ENCODE measurements around the gene MIOS.

The MIOS gene

DNA sequence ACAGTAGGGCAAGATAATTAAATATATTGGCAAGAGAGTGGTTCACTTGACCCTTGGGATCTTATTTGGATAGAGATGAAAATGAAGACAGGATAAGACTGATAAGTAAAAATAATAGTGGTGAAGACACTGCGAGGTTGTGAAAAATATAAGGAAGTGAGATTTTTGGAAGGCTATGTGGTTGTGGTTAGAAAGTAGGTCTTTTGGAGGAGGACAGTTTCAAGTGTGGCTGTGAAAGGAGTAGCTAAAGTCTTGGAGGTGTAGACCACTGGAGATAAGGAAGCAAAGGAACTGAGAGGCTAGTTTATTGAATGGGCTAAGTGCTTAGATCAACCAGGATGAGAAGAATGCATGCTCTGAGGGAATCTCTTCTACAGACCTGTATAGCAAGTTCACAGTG is 11.2 kb downstream of the MIOS start:
- H3K4me3 ChIP-seq (ENCODE audit: low read depth in 1 of 5, low read length in 5 of 5) = no peak overlapping the region
- no peaks in the 10 kb centered on the region for H3K4me1 ChIP-seq (ENCODE audit: control insufficient read depth in 5 of 5, insufficient read depth in 5 of 5, low read length in 5 of 5)
- H3K27ac ChIP-seq (ENCODE audit: low read depth, low read length) = no peak overlapping the region
- H3K27me3 ChIP-seq (ENCODE audit: control insufficient read depth in 5 of 5, insufficient read depth in 4 of 5, low read length in 5 of 5) = no peaks in the 10 kb centered on the region
- H3K36me3 ChIP-seq (ENCODE audit: control insufficient read depth in 5 of 5, insufficient read depth in 5 of 5, low read length in 5 of 5) = peaks cover 0 to 13% (median 2%) of the 10 kb centered on the region in 5 donors
- H3K9me3 ChIP-seq (ENCODE audit: control insufficient read depth in 5 of 5, low read length in 5 of 5) = no peaks in the 10 kb centered on the region
- H3K9ac ChIP-seq (ENCODE audit: low read length in 5 of 5) = no peak overlapping the region

GRCh38 chr7:7579638-7580037 is 13.0 kb downstream of the MIOS start:
- H3K27me3 ChIP-seq (ENCODE audit: control insufficient read depth in 5 of 5, insufficient read depth in 4 of 5, low read length in 5 of 5) = no peaks in the 10 kb centered on the region
- H3K4me3 ChIP-seq (ENCODE audit: low read depth in 1 of 5, low read length in 5 of 5) = no peak overlapping the region
- H3K27ac ChIP-seq (ENCODE audit: low read depth, low read length) = no peak overlapping the region
- H3K4me1 ChIP-seq (ENCODE audit: control insufficient read depth in 5 of 5, insufficient read depth in 5 of 5, low read length in 5 of 5) = no peaks in the 10 kb centered on the region
- no peaks in the 10 kb centered on the region for H3K9me3 ChIP-seq (ENCODE audit: control insufficient read depth in 5 of 5, low read length in 5 of 5)
- H3K36me3 ChIP-seq (ENCODE audit: control insufficient read depth in 5 of 5, insufficient read depth in 5 of 5, low read length in 5 of 5) = peaks cover 0 to 4% (median 0%) of the 10 kb centered on the region in 5 donors
- no peak overlapping the region for H3K9ac ChIP-seq (ENCODE audit: low read length in 5 of 5)

DNA sequence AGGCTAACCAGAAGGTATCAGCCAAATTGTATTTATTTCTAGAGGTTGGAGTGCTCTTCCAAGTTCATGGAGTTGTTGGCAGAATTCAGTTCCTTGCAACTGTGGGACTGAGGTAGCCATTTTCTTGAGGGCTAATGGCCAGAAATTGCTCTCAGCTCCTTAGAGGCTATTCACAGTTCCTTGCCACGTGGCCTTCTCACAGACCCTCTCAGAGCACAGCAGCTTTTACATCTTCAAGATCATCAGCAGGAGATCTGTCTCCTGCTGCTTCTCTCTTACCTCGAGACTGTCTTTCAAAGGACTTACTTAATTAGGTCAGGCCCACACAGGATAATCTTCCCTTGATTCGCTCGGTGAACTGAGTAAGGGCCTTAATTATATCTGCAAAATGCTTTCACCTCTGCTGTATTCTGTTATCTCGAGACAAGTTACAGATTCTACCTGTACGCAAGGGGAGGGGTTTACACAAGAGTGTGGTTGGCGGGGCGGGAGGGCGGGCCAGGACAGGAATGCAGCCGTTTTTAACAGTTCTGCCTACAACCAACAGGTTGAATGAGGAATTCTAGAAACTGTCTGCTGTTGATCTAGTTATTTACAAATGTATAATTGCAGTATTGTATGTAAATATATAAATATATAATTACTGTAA is 15.0 kb downstream of the MIOS start:
- no peaks in the 10 kb centered on the region for H3K9me3 ChIP-seq (ENCODE audit: control insufficient read depth in 5 of 5, low read length in 5 of 5)
- H3K36me3 ChIP-seq (ENCODE audit: control insufficient read depth in 5 of 5, insufficient read depth in 5 of 5, low read length in 5 of 5) = peaks cover 0 to 4% (median 0%) of the 10 kb centered on the region in 5 donors
- no peaks in the 10 kb centered on the region for H3K27me3 ChIP-seq (ENCODE audit: control insufficient read depth in 5 of 5, insufficient read depth in 4 of 5, low read length in 5 of 5)
- H3K4me1 ChIP-seq (ENCODE audit: control insufficient read depth in 5 of 5, insufficient read depth in 5 of 5, low read length in 5 of 5) = no peaks in the 10 kb centered on the region
- no peak overlapping the region for H3K9ac ChIP-seq (ENCODE audit: low read length in 5 of 5)
- no peak overlapping the region for H3K4me3 ChIP-seq (ENCODE audit: low read depth in 1 of 5, low read length in 5 of 5)
- no peak overlapping the region for H3K27ac ChIP-seq (ENCODE audit: low read depth, low read length)

GRCh38 chr7:7582596-7582995 is 15.9 kb downstream of the MIOS start:
- H3K9me3 ChIP-seq (ENCODE audit: control insufficient read depth in 5 of 5, low read length in 5 of 5) = no peaks in the 10 kb centered on the region
- H3K9ac ChIP-seq (ENCODE audit: low read length in 5 of 5) = peak overlapping the region in 1 of 5 donors; percentile 30
- H3K27me3 ChIP-seq (ENCODE audit: control insufficient read depth in 5 of 5, insufficient read depth in 4 of 5, low read length in 5 of 5) = no peaks in the 10 kb centered on the region
- H3K4me3 ChIP-seq (ENCODE audit: low read depth in 1 of 5, low read length in 5 of 5) = no peak overlapping the region
- no peaks in the 10 kb centered on the region for H3K4me1 ChIP-seq (ENCODE audit: control insufficient read depth in 5 of 5, insufficient read depth in 5 of 5, low read length in 5 of 5)
- peaks cover 0 to 4% (median 0%) of the 10 kb centered on the region in 5 donors for H3K36me3 ChIP-seq (ENCODE audit: control insufficient read depth in 5 of 5, insufficient read depth in 5 of 5, low read length in 5 of 5)
- no peak overlapping the region for H3K27ac ChIP-seq (ENCODE audit: low read depth, low read length)

DNA sequence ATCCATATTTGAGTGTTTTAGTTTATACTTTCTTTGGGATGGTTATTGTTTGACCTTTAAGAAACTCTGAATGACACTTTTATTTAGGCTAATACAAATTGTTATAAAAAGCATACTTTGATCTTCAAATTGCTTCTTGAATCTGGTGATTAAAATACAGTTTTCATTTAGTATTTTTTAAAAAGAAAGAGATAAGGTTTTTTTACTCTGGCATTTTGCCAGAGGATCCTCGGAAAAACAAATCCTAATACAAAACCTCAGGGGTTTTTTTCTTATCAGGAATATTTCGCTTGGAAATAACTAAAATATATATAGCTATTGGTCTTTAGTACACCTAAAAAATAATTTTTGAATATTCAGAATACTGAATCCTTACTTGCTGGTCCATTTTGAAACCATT is 17.0 kb downstream of the MIOS start:
- Histone ChIP-seq H3K9me3 (ENCODE audit: control insufficient read depth in 5 of 5, low read length in 5 of 5) (no peaks in the 10 kb centered on the region), H3K9ac (ENCODE audit: low read length in 5 of 5) (no peak overlapping the region), H3K4me1 (ENCODE audit: control insufficient read depth in 5 of 5, insufficient read depth in 5 of 5, low read length in 5 of 5) (no peaks in the 10 kb centered on the region), H3K36me3 (ENCODE audit: control insufficient read depth in 5 of 5, insufficient read depth in 5 of 5, low read length in 5 of 5) (peaks cover 0 to 4% (median 0%) of the 10 kb centered on the region in 5 donors), H3K27ac (ENCODE audit: low read depth, low read length) (no peak overlapping the region), H3K27me3 (ENCODE audit: control insufficient read depth in 5 of 5, insufficient read depth in 4 of 5, low read length in 5 of 5) (no peaks in the 10 kb centered on the region), H3K4me3 (ENCODE audit: low read depth in 1 of 5, low read length in 5 of 5) (no peak overlapping the region)

- Histone ChIP-seq H3K4me3 (ENCODE audit: low read depth in 1 of 5, low read length in 5 of 5) (no peak overlapping the region), H3K9me3 (ENCODE audit: control insufficient read depth in 5 of 5, low read length in 5 of 5) (no peaks in the 10 kb centered on the region), H3K9ac (ENCODE audit: low read length in 5 of 5) (no peak overlapping the region), H3K36me3 (ENCODE audit: control insufficient read depth in 5 of 5, insufficient read depth in 5 of 5, low read length in 5 of 5) (peaks cover 0 to 10% (median 1%) of the 10 kb centered on the region in 5 donors), H3K27ac (ENCODE audit: low read depth, low read length) (no peak overlapping the region), H3K4me1 (ENCODE audit: control insufficient read depth in 5 of 5, insufficient read depth in 5 of 5, low read length in 5 of 5) (no peaks in the 10 kb centered on the region), H3K27me3 (ENCODE audit: control insufficient read depth in 5 of 5, insufficient read depth in 4 of 5, low read length in 5 of 5) (no peaks in the 10 kb centered on the region)
These were observed 18.0 kb downstream of the MIOS start for GRCh38 chr7:7584653-7585052.

DNA sequence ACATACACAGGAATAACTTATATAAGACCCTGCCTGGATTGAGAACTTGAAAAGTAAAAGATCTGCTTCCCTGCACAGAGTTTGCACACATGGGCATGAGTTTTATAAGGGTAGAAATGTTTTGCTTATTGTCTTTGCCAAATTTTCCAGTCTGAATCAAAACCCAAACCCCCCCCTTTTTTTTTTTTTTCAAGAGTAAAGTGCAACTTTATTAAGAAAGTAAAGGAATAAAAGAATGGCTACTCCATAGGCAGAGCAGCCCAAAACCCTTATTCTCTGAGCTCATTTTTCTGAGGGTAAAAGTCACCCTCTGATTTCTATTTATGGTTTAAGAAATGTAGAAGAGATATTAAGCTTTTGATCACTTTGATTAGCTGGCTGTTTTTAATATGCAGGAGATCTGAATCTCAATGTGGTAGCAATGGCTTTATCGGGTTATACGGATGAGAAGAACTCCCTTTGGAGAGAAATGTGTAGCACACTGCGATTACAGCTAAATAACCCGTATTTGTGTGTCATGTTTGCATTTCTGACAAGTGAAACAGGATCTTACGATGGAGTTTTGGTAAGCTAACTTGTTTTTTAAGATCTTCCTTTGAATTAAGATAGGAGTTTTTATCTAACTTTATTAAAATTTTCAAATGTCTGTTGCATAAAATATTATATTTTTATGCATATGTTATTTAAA is 18.7 kb downstream of the MIOS start:
- no peak overlapping the region for H3K9ac ChIP-seq (ENCODE audit: low read length in 5 of 5)
- no peaks in the 10 kb centered on the region for H3K4me1 ChIP-seq (ENCODE audit: control insufficient read depth in 5 of 5, insufficient read depth in 5 of 5, low read length in 5 of 5)
- no peaks in the 10 kb centered on the region for H3K27me3 ChIP-seq (ENCODE audit: control insufficient read depth in 5 of 5, insufficient read depth in 4 of 5, low read length in 5 of 5)
- H3K4me3 ChIP-seq (ENCODE audit: low read depth in 1 of 5, low read length in 5 of 5) = no peak overlapping the region
- no peak overlapping the region for H3K27ac ChIP-seq (ENCODE audit: low read depth, low read length)
- H3K36me3 ChIP-seq (ENCODE audit: control insufficient read depth in 5 of 5, insufficient read depth in 5 of 5, low read length in 5 of 5) = peaks cover 3 to 12% (median 5%) of the 10 kb centered on the region in 5 donors
- H3K9me3 ChIP-seq (ENCODE audit: control insufficient read depth in 5 of 5, low read length in 5 of 5) = no peaks in the 10 kb centered on the region

GRCh38 chr7:7595451-7595850 is 28.8 kb downstream of the MIOS start:
- H3K4me1 ChIP-seq (ENCODE audit: control insufficient read depth in 5 of 5, insufficient read depth in 5 of 5, low read length in 5 of 5) = no peaks in the 10 kb centered on the region
- no peak overlapping the region for H3K27ac ChIP-seq (ENCODE audit: low read depth, low read length)
- H3K9me3 ChIP-seq (ENCODE audit: control insufficient read depth in 5 of 5, low read length in 5 of 5) = no peaks in the 10 kb centered on the region
- no peak overlapping the region for H3K4me3 ChIP-seq (ENCODE audit: low read depth in 1 of 5, low read length in 5 of 5)
- no peak overlapping the region for H3K9ac ChIP-seq (ENCODE audit: low read length in 5 of 5)
- H3K27me3 ChIP-seq (ENCODE audit: control insufficient read depth in 5 of 5, insufficient read depth in 4 of 5, low read length in 5 of 5) = no peaks in the 10 kb centered on the region
- peaks cover 12 to 29% (median 15%) of the 10 kb centered on the region in 5 donors for H3K36me3 ChIP-seq (ENCODE audit: control insufficient read depth in 5 of 5, insufficient read depth in 5 of 5, low read length in 5 of 5)

DNA sequence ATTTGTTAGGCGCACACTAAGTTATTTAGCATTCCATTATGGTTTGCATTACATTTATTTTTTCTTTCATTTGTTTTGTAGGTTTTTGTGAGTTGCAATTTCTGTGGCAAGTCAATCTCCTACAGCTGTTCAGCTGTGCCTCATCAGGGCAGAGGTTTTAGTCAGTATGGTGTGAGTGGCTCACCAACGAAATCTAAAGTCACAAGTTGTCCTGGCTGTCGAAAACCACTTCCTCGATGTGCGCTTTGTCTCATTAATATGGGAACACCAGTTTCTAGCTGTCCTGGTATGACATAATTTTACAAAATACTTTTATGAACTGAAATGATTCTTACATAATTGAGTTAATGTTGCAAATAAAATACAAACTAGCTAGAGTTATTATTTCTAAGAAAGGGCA is 29.5 kb downstream of the MIOS start:
- peaks cover 12 to 29% (median 14%) of the 10 kb centered on the region in 5 donors for H3K36me3 ChIP-seq (ENCODE audit: control insufficient read depth in 5 of 5, insufficient read depth in 5 of 5, low read length in 5 of 5)
- H3K27me3 ChIP-seq (ENCODE audit: control insufficient read depth in 5 of 5, insufficient read depth in 4 of 5, low read length in 5 of 5) = no peaks in the 10 kb centered on the region
- no peaks in the 10 kb centered on the region for H3K9me3 ChIP-seq (ENCODE audit: control insufficient read depth in 5 of 5, low read length in 5 of 5)
- H3K27ac ChIP-seq (ENCODE audit: low read depth, low read length) = no peak overlapping the region
- H3K9ac ChIP-seq (ENCODE audit: low read length in 5 of 5) = peak overlapping the region in 1 of 5 donors; percentile 6
- H3K4me1 ChIP-seq (ENCODE audit: control insufficient read depth in 5 of 5, insufficient read depth in 5 of 5, low read length in 5 of 5) = no peaks in the 10 kb centered on the region
- no peak overlapping the region for H3K4me3 ChIP-seq (ENCODE audit: low read depth in 1 of 5, low read length in 5 of 5)

GRCh38 chr7:7607010-7607409 is 40.3 kb downstream of the MIOS start:
- no peaks in the 10 kb centered on the region for H3K9me3 ChIP-seq (ENCODE audit: control insufficient read depth in 5 of 5, low read length in 5 of 5)
- H3K36me3 ChIP-seq (ENCODE audit: control insufficient read depth in 5 of 5, insufficient read depth in 5 of 5, low read length in 5 of 5) = peaks cover 9 to 31% (median 16%) of the 10 kb centered on the region in 5 donors
- H3K27me3 ChIP-seq (ENCODE audit: control insufficient read depth in 5 of 5, insufficient read depth in 4 of 5, low read length in 5 of 5) = no peaks in the 10 kb centered on the region
- no peaks in the 10 kb centered on the region for H3K4me1 ChIP-seq (ENCODE audit: control insufficient read depth in 5 of 5, insufficient read depth in 5 of 5, low read length in 5 of 5)
- no peak overlapping the region for H3K27ac ChIP-seq (ENCODE audit: low read depth, low read length)
- H3K9ac ChIP-seq (ENCODE audit: low read length in 5 of 5) = no peak overlapping the region
- no peak overlapping the region for H3K4me3 ChIP-seq (ENCODE audit: low read depth in 1 of 5, low read length in 5 of 5)

Data from subcutaneous abdominal adipose tissue (tissue), 5 donors.